ENCODE measurements around the gene MPZL1. TPM values are rescaled to one million over a fixed set of nuclear protein-coding genes. Genes with fewer than 3 reads are reported as not detected.

Gene MPZL1
- total and polyA plus RNA-seq, 2 of the 13 experiments (the other 11 are each of a cell fraction or from before 2014, with no cell fraction given), result 38.0 to 68.7 TPM

DNA sequence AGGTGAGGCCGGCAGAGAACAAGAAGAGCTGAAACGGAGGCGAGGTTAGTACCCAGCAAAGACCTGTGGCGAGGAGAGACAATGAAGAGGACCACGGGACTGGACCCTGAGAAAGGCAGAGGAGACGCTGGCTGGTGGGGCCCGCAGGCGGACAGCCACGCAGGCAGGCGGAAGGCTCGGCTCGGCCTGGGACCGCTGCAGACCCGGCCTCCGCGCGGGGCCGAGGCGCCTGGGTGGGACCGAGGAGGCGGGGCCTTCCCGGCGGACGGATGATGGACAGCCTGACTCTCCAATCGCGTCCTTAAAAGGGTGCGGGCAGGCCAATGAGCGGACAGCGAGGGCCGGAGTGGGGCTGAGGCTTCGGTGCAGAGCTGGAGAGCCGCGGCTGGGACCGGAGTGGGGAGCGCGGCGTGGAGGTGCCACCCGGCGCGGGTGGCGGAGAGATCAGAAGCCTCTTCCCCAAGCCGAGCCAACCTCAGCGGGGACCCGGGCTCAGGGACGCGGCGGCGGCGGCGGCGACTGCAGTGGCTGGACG is at the start of gene MPZL1 (continued):
- TF ChIP-seq ZGPAT (CRISPR knock-in tag; IDR thresholded peaks at IDR 0.05) (peak; percentile 63), TCF7L2 (IDR thresholded peaks at IDR 0.05; ENCODE audit: low read depth, low read length) (no peak), ARHGAP35 (CRISPR knock-in tag; IDR thresholded peaks at IDR 0.05; ENCODE audit: borderline replicate concordance) (no peak), ZNF296 (CRISPR knock-in tag; conservative IDR thresholded peaks at IDR 0.05) (no peak), SNAI1 (CRISPR knock-in tag; IDR thresholded peaks at IDR 0.05; ENCODE audit: borderline replicate concordance) (no peak), FOXC1 (CRISPR knock-in tag; IDR thresholded peaks at IDR 0.05; ENCODE audit: borderline replicate concordance) (peak; percentile 78; the same call in 1 of the 2 replicates), ZNF331 (CRISPR knock-in tag; IDR thresholded peaks at IDR 0.05) (peak; percentile 56; the same call in 1 of the 2 replicates), ZNF816 (CRISPR knock-in tag; IDR thresholded peaks at IDR 0.05; ENCODE audit: borderline replicate concordance) (no peak), ZSCAN31 (CRISPR knock-in tag; IDR thresholded peaks at IDR 0.05; ENCODE audit: low read depth) (0 out of 2 replicates have a peak, but pooled peaks have one; percentile 70), BRCA1 (CRISPR knock-in tag; IDR thresholded peaks at IDR 0.05) (no peak), PHF5A (CRISPR knock-in tag; IDR thresholded peaks at IDR 0.05; ENCODE audit: low read depth, unreplicated experiment) (no peak), TGIF2 (CRISPR knock-in tag; IDR thresholded peaks at IDR 0.05) (no peak; the same call in 1 of the 2 replicates), ZNF34 (CRISPR knock-in tag; IDR thresholded peaks at IDR 0.05; ENCODE audit: borderline replicate concordance) (0 out of 2 replicates have a peak, but pooled peaks have one; percentile 25), ZNF496 (CRISPR knock-in tag; IDR thresholded peaks at IDR 0.05; ENCODE audit: insufficient replicate concordance) (no peak), YEATS4 (CRISPR knock-in tag; IDR thresholded peaks at IDR 0.05; ENCODE audit: borderline replicate concordance) (peak; percentile 71), HMGA1 (CRISPR knock-in tag; conservative IDR thresholded peaks at IDR 0.05) (no peak), HDAC6 (IDR thresholded peaks at IDR 0.05; ENCODE audit: low read depth, low read length) (no peak), KLF11 (CRISPR knock-in tag; IDR thresholded peaks at IDR 0.05) (0 out of 2 replicates have a peak, but pooled peaks have one; percentile 8), ZNF891 (CRISPR knock-in tag; IDR thresholded peaks at IDR 0.05) (no peak), MEIS1 (CRISPR knock-in tag; IDR thresholded peaks at IDR 0.05; ENCODE audit: borderline replicate concordance) (no peak), HNRNPUL1 (IDR thresholded peaks at IDR 0.05; ENCODE audit: low read depth, low read length) (no peak), PBX2 (CRISPR knock-in tag; IDR thresholded peaks at IDR 0.05) (peak; percentile 97), CEBPZ (IDR thresholded peaks at IDR 0.05; ENCODE audit: low read length) (no peak), ZEB1 (IDR thresholded peaks at IDR 0.05; ENCODE audit: insufficient replicate concordance, low read depth) (no peak), DNMT3B (CRISPR knock-in tag; conservative IDR thresholded peaks at IDR 0.05) (no peak)
